RPMI8226 (cell line): ENCODE results near the gene AHCY.
A peak's percentile ranks its signal among the peaks of the same experiment; 100 is the strongest.
"Not testable (repeated sequence)": the region's sequence is repeated elsewhere in the genome, so short reads cannot be mapped to it uniquely, and the experiment has no call there.

Experiments
- DNase-seq: peaks from one replicate; pipeline ENCODE4 v3.0.0-alpha.2; 2015

The AHCY gene

GRCh38 chr20:34322267-34323105 is 19.3 kb upstream of the AHCY start:
- peak; percentile 26 for DNase-seq

GRCh38 chr20:34320861-34321260 is 17.7 kb upstream of the AHCY start:
- DNase-seq = no peak

DNA sequence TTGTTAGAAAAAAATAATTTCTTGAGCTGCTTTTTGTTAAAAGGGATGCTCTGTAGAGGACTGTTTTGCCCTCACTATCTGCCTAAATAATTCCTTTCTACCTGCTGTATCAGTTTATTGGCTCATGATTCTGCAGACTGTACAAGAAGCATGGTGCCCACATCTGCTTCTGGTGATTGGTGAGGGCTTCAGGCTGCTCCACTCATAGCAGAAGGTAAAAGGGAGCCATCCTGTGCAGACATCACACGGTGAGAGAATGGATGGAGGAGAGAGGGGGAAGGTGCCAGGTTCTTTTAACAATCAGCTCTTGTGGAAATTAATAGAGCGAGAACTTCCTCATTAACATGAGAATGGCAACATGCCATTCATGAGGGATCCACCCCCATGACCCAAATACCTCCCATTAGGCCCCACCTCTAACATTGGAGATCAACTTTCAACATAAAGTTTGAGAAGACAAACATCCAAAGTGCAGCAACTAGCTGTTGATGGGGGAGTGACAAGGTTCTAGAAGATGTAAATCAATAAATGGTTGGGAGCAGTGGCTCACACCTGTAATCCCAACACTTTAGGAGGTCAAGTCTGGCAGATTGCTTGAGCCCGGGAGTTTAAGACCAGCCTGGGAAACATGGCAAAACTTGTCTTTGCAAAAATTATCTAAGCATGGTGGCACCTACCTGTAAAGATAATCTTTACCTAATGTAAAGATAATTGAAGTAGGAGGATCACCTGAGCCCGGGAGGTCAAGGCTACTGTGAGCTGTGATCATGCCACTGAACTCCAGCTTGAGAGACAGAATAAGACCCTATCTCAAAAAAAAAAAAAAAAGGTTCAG is 15.7 kb upstream of the AHCY start:
- DNase-seq = no peak

DNA sequence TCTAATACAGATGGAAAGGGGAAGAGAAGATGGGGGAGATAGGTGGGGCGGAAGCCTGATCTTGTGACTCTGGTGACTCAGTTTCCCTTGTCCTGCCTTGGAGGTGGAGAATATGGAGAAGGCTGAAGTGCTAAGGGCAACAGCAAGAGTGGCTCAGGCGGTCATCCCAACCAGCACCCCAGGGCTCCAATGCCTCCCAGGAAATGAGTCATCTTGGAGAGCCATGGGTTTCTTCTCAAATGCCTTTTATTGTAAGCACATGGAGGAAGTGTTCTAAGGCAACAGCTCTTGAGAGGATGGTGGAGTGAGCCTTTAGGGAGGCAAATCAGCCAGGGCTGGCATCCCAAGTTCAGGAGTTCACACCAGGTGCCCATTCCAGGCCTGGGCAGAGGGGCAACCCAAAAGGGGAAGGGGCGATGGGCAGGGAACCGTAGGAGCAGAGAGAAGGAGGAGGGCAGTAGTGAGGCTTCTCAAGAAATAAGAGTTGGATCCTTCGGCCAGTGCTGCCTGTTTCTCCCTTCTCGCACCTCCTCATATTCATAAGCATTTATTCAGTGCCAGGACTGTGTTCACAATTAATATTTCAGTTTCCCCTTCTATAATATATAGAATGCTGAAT is 13.2 kb upstream of the AHCY start:
- DNase-seq = no peak

DNA sequence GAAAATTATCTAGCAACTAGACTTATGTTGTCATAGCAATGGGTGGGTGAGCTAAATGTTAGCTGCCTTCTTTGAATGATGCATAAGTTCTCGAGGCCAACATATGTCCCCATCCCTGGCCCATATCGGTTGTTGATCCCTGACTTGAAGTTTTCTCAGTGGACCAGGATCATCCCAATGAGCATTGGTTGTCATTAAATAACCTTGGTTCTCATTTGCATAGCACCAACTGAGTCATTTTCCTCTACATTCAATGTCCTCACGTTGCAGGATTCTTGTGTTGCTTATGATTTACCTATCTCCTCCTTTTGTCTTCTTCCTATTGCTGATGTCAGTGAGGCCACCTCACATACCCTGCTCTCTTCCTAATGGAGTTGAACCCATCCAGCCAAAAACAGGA is 12.1 kb upstream of the AHCY start:
- DNase-seq = no peak

- peak; percentile 93 for DNase-seq
Observed at GRCh38 chr20:34312544-34313217, 9.5 kb upstream of the AHCY start.

DNA sequence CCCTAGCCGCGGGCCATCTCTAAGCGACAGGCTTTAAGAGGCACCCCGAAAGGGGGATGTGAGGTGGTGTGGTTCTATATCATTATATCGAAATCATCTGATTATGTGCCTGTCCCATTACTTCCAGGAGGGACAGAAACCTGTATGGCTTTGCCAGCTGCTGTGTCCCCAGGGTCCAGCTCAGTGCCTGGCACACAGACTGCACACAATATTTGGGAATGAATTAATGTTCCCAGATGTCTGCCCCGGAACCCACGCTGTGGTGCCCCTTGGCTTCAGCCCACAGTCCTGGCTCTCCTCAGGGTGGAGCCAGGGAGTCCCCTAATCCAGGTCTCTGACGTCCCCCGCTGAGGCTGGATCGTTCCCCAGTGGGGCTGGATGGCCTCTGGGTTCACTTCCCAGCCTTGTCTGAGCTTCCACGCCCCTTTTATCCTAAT is 8.9 kb upstream of the AHCY start:
- DNase-seq = no peak

GRCh38 chr20:34311118-34312023 is 8.2 kb upstream of the AHCY start:
- no peak for DNase-seq

- DNase-seq = no peak
Observed at GRCh38 chr20:34310481-34311117, 7.4 kb upstream of the AHCY start.

GRCh38 chr20:34309691-34310090 is 6.5 kb upstream of the AHCY start:
- DNase-seq = no peak

DNA sequence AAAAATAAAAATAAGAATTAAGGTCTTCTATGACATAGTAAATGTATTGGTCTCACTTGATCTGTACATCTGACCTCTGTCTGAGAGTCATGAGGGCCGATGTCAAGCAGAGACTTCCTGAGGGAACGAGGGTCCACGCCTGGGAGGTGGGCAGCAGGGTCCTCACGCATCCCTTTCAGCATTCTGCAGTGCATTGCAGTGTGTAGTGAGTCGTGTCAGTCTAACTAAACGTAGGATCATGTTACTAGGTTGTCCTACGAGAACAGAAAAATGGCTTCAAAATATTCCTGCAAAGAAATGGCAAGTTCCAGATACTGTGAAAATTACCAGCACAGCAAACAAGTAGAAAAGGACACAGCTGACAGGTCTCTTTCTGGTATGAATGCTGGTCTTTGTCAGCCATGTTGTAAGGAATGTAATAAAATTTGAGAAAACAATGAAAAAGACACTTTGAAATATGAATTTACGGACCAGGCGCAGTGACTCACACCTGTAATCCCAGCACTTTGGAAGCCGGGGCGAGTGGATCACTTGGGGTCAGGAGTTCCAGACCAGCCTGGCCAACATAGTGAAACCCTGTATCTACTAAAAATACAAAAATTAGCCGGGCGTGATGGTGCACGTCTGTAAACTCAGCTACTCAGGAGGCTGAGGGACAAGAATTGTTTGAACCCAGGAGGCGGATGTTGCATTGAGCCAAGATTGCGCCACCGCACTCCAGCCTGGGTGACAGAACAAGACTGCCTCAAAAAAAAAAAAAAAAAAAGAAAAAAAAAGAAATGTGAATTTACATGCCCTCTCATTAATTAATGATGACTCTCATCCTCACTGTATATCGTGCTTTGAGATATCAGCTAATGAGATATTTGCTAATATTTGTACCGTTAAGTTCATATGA is 2.4 kb upstream of the AHCY start:
- DNase-seq = no peak

- peak; percentile 43 for DNase-seq
Observed at GRCh38 chr20:34302312-34302722, 838 bp downstream of the AHCY start.

DNA sequence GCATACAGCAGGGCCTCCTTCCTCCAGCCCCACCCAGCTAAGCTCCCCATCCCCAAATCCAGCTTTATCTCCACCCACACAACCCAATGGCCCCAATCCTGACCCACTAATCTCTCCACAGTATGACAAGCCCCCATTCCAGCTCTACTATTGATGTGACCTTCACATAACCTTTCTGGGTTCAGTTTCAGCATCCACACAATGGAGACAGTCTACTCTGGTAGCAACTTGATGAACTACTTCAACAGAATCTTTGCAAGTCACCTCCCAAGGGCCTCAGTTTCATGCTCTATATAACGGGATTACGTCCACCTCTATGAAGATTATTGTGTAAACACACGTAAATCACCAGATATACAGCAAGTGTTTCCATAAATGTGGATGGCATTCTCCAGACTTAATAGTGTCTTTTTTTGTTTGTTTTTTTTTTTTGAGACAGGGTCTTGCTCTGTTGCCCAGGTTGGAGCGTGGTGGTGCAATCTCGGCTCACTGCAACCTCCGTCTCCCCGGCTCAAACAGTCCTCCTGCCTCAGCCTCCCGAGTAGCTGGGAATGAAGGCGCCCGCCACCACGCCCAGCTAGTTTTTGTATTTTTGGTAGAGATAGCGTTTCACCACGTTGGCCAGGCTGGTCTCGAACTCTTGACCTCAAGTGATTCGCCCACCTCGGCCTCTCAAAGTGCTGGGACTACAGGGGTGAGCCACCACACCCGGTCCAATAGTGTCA is 1.4 kb downstream of the AHCY start:
- no peak for DNase-seq

GRCh38 chr20:34300809-34301586 is 2.2 kb downstream of the AHCY start:
- DNase-seq = peak; percentile 17

DNA sequence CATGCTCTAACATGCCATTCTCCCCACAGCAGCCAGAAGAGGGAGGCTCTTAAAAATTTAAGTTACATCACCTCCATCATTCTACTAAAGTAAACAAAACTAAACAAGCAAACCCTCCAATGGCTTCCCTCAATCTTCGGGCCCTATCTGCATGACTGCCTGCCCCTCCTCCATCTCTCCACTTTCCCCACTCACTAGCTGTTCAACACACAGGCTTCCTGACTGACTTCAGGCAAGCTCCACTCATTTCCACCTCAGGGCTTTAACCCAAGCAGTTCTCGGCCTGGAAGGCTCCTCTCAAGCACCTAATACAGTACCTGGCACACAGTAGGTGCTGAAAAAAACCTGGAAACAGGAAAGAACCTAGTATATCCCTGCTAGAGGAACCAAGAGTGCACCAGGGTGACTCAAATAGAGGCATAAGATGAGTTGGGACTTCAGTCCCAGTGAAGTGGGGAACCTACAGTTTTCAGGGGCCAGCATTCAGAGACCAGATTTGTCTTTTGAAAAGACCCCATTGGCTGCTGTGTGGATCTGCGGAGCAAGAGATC is 2.8 kb downstream of the AHCY start:
- no peak for DNase-seq

GRCh38 chr20:34299556-34300255 is 3.4 kb downstream of the AHCY start:
- no peak for DNase-seq

- not testable (repeated sequence) for DNase-seq
Observed at GRCh38 chr20:34298294-34298784, 4.8 kb downstream of the AHCY start.

GRCh38 chr20:34296468-34296867 is 6.7 kb downstream of the AHCY start:
- no peak for DNase-seq
